CD4-positive, alpha-beta T cell (primary cell): ENCODE measurements around the gene PRKCA. TPM values are rescaled to one million over a fixed set of nuclear protein-coding genes. Genes with fewer than 3 reads are reported as not detected.

Experiments used
- ATAC-seq: fragments of 200-7000 bp; cut with Tn5 transposase; one replicate; pipeline ENCODE4 v1.10.0; 2022; ENCODE audit warnings: mild to moderate bottlenecking; ENCODE audit not compliant: poor library complexity
- CTCF ChIA-PET: fragments of 350-600 bp; sonication (Branson Sonifier 250); formaldehyde crosslinking; loops from one replicate; lab custom pipeline; 2021; ENCODE audit warnings: antibody characterized with exemption, inconsistent platforms; lab: Charles Lee
- POLR2A ChIA-PET: fragments of 350-600 bp; sonication (Branson Sonifier 250); formaldehyde crosslinking; loops from one replicate; lab custom pipeline; 2021; ENCODE audit warnings: antibody characterized with exemption, inconsistent platforms; lab: Charles Lee
- DNase-seq, 14 experiments: peaks; one replicate each; pipeline ENCODE4 v3.0.0-alpha.2; 2013 to 2020; ENCODE audit warnings: mixed read lengths in 2 of 14
- H3K27ac ChIP-seq, 2 donors: one replicate each; pipeline versions ENCODE4 v1.5.1 to v1.7.0; 2013; ENCODE audit warnings: low read length in 2 of 2, low read depth in 1 of 2, mild to moderate bottlenecking in 1 of 2
- H3K27me3 ChIP-seq, 2 experiments: 1 replicate in 1 of 2; 2 replicates in 1 of 2; pipeline versions ENCODE4 v1.6.1 to v1.7.0; 2013; ENCODE audit warnings: low read length in 2 of 2, control low read depth in 1 of 2, mild to moderate bottlenecking in 1 of 2, moderate library complexity in 1 of 2; ENCODE audit not compliant: insufficient read depth in 2 of 2, control insufficient read depth in 1 of 2
- H3K36me3 ChIP-seq: one replicate; pipeline ENCODE4 v1.6.1; 2013; ENCODE audit warnings: low read length, control low read depth; ENCODE audit not compliant: insufficient read depth
- H3K4me1 ChIP-seq: one replicate; pipeline ENCODE4 v1.6.1; 2013; ENCODE audit warnings: low read length, control low read depth; ENCODE audit not compliant: insufficient read depth
- H3K4me3 ChIP-seq: one replicate; pipeline ENCODE4 v1.5.1; 2013; ENCODE audit warnings: mild to moderate bottlenecking, low read length, moderate library complexity
- H3K9me3 ChIP-seq, 2 experiments: 1 replicate in 1 of 2; 2 replicates in 1 of 2; pipeline versions ENCODE4 v1.6.1 to v1.7.0; 2013; ENCODE audit warnings: low read length in 2 of 2, mild to moderate bottlenecking in 2 of 2, control low read depth in 1 of 2, moderate library complexity in 1 of 2; ENCODE audit not compliant: control insufficient read depth in 1 of 2, insufficient read depth in 1 of 2
- H3K27ac Mint-ChIP-seq: one replicate; pipeline ENCODE4 v1.8.0; 2020; ENCODE audit warnings: mixed read lengths
- H3K27me3 Mint-ChIP-seq: one replicate; pipeline ENCODE4 v1.8.0; 2021; ENCODE audit warnings: mixed read lengths
- H3K36me3 Mint-ChIP-seq: one replicate; pipeline ENCODE4 v1.8.0; 2021; ENCODE audit warnings: low read depth, mixed read lengths
- H3K4me1 Mint-ChIP-seq: one replicate; pipeline ENCODE4 v1.8.0; 2021; ENCODE audit warnings: low read depth, mixed read lengths
- H3K4me3 Mint-ChIP-seq: one replicate; pipeline ENCODE4 v1.8.0; 2020; ENCODE audit warnings: mild to moderate bottlenecking, mixed read lengths
- H3K9me3 Mint-ChIP-seq: one replicate; pipeline ENCODE4 v1.8.0; 2020; ENCODE audit warnings: mixed read lengths
- intact Hi-C, 2 experiments: fragments of 100-400 bp; cut with DNase I in 1 of 2; cut with micrococcal nuclease in 1 of 2; formaldehyde crosslinking; loops; one replicate each; pipeline versions ENCODE4 v1.15.1 to v1.9.0; 2023 to 2025; cut with DNase I, micrococcal nuclease
- total RNA-seq, 174 experiments: library from RNA in 2 of 174; stranded (reverse) in 2 of 174; gene quantifications; one replicate each; pipeline ENCODE4 v1.2.3 and lab custom pipeline; 2021 to 2026
- TF ChIP-seq, protein P1 (sequence below): fragments of 200-600 bp; IDR thresholded peaks from one replicate; pipeline ENCODE4 v1.8.0; 2022; ENCODE audit warnings: antibody characterized with exemption, mild to moderate bottlenecking

PRKCA gene
- total RNA-seq, 2 experiments from 2014 or later: 84.8 to 88.6 TPM

DNA sequence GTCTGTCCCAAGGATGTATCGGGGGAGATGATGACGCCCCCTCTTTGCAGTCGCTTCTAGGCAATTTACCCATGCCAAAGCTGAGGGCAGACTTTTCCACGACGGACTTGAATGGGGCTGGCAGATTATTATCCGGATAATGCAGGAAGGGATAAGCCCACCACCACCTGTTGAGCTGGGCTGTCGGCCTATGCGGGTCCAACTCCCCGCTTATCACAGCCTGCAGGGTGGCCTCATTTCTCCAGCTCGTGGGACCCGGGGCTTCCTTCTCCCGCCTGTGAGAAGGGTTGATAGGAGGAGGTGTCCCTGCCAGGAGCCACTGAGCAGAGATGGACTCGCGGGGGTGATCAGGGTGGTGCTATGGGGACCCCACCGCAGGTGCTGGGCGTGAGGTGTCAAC is 533.1 kb downstream of the PRKCA start:
- no peaks in the 10 kb centered on the region for H3K36me3 Mint-ChIP-seq
- no peaks in the 10 kb centered on the region for H3K9me3 ChIP-seq

DNA sequence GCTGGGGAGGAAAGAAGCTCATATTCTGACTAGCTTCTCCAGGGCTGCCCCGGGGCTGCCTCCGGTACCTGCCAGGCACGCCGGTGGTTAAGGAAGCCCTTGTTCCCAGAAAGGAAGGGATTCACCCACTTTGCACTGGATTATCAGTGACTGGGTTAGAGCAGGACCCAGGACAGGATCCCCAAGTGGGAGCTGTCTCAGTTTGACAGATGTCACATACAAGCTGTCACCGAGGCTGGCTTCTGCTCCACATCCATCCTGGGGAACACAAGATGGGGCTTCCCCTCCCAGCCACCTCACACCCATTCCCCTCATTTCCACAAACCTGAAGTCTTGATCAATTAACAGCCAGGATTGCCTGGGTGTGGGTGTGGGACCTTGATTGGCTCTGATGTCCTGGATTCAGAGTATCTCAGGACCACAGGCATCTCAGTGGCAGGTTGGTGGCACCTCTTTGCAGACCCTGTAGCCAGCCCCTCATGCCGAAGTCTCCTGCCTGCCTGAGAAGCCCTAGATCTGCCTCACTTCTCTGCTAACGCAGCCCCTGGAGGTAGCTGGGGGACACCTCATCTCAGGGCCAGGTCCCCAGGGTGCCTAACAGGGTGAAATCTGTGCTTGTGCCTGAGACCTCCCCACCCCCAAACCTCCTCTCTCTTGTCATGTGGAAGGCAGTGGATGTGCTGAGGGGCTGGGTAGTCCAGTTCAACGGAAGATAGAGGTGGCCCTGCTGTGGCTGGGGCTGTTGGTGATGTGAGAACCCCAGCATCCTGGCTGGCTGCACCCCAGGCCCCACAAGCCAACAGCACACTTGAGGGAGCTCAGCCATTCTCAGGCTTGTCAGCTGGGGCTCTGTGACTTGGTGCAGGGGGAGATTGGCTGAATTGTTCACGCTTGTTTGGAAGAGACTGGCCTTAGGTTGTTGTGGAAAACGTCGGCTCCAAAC is 533.9 kb downstream of the PRKCA start:
- Mint-ChIP-seq H3K9me3 (no peaks in the 10 kb centered on the region), H3K4me3 (no peak overlapping the region), H3K27ac (no peak overlapping the region), H3K36me3 (no peaks in the 10 kb centered on the region), H3K27me3 (peaks cover 63% of the 10 kb centered on the region), H3K4me1 (no peaks in the 10 kb centered on the region)
- POLR2A ChIA-PET: no interaction called here
- Histone ChIP-seq H3K36me3 (no peaks in the 10 kb centered on the region), H3K4me1 (no peaks in the 10 kb centered on the region), H3K4me3 (no peak overlapping the region), H3K27ac (no peak overlapping the region), H3K9me3 (no peaks in the 10 kb centered on the region), H3K27me3 (peaks cover 30 to 40% of the 10 kb centered on the region in 2 experiments)
- DNase-seq (no peak), ATAC-seq (no peak)
- CTCF ChIA-PET: no interaction called here
- TF ChIP-seq, protein P1, sequence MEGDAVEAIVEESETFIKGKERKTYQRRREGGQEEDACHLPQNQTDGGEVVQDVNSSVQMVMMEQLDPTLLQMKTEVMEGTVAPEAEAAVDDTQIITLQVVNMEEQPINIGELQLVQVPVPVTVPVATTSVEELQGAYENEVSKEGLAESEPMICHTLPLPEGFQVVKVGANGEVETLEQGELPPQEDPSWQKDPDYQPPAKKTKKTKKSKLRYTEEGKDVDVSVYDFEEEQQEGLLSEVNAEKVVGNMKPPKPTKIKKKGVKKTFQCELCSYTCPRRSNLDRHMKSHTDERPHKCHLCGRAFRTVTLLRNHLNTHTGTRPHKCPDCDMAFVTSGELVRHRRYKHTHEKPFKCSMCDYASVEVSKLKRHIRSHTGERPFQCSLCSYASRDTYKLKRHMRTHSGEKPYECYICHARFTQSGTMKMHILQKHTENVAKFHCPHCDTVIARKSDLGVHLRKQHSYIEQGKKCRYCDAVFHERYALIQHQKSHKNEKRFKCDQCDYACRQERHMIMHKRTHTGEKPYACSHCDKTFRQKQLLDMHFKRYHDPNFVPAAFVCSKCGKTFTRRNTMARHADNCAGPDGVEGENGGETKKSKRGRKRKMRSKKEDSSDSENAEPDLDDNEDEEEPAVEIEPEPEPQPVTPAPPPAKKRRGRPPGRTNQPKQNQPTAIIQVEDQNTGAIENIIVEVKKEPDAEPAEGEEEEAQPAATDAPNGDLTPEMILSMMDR: no peak
- intact Hi-C loops: no loop called here

More for the DNA sequence above, 533.1 kb downstream of the PRKCA start:
- no peak for ATAC-seq
- Histone ChIP-seq H3K36me3 (no peaks in the 10 kb centered on the region), H3K4me1 (no peaks in the 10 kb centered on the region), H3K27ac (no peak overlapping the region), H3K4me3 (no peak overlapping the region), H3K27me3 (peaks cover 30 to 45% of the 10 kb centered on the region in 2 experiments)
- CTCF ChIA-PET: no interaction called here
- H3K9me3 Mint-ChIP-seq: no peaks in the 10 kb centered on the region
- no peak for DNase-seq
- H3K4me3 Mint-ChIP-seq: no peak overlapping the region
- intact Hi-C loops: no loop called here
- no peaks in the 10 kb centered on the region for H3K4me1 Mint-ChIP-seq
- no peak overlapping the region for H3K27ac Mint-ChIP-seq
- H3K27me3 Mint-ChIP-seq: peaks cover 65% of the 10 kb centered on the region
- TF ChIP-seq, protein P1: no peak
- POLR2A ChIA-PET: no interaction called here

DNA sequence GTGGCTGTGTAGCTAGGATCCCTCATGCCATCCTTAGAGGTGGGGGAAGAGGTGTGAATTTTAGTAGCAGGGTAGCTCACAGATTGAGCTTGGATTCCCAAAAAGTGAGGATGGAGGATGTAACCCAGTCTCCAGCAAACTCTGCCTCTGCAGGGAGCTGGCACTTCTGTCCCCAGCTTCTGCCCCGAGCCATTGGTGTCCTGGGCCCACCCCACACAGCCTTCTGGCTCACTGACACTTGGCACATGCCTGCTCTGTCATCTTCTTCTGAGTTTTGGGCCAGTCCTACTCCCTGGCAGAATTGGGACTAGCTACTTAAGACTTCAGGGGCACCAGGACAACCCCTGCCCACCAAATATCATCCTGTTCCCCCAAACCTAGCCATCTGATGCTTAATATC is 534.8 kb downstream of the PRKCA start:
- TF ChIP-seq, protein P1: no peak
- H3K27ac Mint-ChIP-seq: no peak overlapping the region
- H3K27ac ChIP-seq: no peak overlapping the region
- H3K27me3 Mint-ChIP-seq: peaks cover 55% of the 10 kb centered on the region
- no peaks in the 10 kb centered on the region for H3K36me3 ChIP-seq
- H3K4me1 Mint-ChIP-seq: no peaks in the 10 kb centered on the region
- H3K4me3 ChIP-seq: no peak overlapping the region
- no peaks in the 10 kb centered on the region for H3K36me3 Mint-ChIP-seq
- POLR2A ChIA-PET: no interaction called here
- DNase-seq (no peak), ATAC-seq (no peak)
- intact Hi-C loops: no loop called here
- no peaks in the 10 kb centered on the region for H3K4me1 ChIP-seq
- no peaks in the 10 kb centered on the region for H3K9me3 Mint-ChIP-seq
- no peaks in the 10 kb centered on the region for H3K9me3 ChIP-seq
- CTCF ChIA-PET: no interaction called here
- peaks cover 30 to 32% of the 10 kb centered on the region in 2 experiments for H3K27me3 ChIP-seq
- H3K4me3 Mint-ChIP-seq: no peak overlapping the region
